Measurements from ENCODE around the gene DUS2.
A peak's percentile ranks its signal among the peaks of the same experiment; 100 is the strongest.
"Not testable (repeated sequence)": the region's sequence is repeated elsewhere in the genome, so short reads cannot be mapped to it uniquely, and the experiment has no call there.

Gene DUS2

DNA sequence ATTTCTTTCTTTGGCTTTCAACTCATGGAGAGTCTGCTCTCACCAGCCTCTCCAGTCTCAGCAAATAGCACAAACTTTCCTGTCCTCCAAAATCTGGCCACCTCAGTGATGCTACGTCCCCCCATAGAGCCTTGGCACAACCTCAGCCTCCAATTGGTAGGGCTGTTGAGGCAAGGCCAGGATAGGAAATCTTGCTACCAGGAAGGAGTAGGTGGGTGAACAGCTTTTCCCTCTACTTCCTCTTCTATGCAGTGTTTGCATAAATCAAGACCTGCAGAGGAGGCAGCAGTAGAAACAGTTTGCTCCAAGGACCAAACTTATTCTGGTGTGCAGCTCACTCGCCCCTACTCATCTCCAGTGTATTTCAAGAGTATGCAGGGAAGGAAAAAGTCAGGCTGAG lies 23.1 kb upstream of the DUS2 start:
- H3K4me3 ChIP-seq (ENCODE audit: low read depth, low read length), result no peak overlapping the region
- no peak for DNase-seq (ENCODE audit: low read depth, low spot score)
- TF ChIP-seq, protein P1, sequence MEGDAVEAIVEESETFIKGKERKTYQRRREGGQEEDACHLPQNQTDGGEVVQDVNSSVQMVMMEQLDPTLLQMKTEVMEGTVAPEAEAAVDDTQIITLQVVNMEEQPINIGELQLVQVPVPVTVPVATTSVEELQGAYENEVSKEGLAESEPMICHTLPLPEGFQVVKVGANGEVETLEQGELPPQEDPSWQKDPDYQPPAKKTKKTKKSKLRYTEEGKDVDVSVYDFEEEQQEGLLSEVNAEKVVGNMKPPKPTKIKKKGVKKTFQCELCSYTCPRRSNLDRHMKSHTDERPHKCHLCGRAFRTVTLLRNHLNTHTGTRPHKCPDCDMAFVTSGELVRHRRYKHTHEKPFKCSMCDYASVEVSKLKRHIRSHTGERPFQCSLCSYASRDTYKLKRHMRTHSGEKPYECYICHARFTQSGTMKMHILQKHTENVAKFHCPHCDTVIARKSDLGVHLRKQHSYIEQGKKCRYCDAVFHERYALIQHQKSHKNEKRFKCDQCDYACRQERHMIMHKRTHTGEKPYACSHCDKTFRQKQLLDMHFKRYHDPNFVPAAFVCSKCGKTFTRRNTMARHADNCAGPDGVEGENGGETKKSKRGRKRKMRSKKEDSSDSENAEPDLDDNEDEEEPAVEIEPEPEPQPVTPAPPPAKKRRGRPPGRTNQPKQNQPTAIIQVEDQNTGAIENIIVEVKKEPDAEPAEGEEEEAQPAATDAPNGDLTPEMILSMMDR (IDR thresholded peaks at IDR 0.05; ENCODE audit: low read depth, low read length), result no peak
- in situ Hi-C loops (cut with HindIII; ENCODE audit: low sequenced_read_pairs), result no loop called here

DNA sequence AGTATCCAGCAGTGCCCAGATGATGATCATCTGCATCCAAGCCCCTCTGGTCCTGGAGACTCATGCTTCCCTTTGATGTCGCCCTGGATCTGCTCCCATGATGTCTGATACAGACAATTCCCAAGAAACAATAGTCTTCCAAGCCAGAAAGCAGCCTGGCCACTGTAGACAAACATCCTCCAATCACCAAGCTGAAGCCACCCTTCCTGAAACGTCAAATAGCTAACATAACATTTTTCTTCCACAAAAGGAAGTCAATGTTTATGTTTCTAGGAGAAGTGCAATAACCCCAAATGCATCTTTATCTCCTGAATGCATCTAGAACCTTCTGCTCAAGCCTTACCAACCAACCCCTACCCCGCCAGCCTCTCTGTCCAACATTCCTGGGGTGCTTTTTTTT lies 22.6 kb upstream of the DUS2 start:
- H3K4me3 ChIP-seq (ENCODE audit: low read depth, low read length), result no peak overlapping the region
- TF ChIP-seq, protein P1 (IDR thresholded peaks at IDR 0.05; ENCODE audit: low read depth, low read length), result no peak
- in situ Hi-C loops (cut with HindIII; ENCODE audit: low sequenced_read_pairs), result no loop called here
- DNase-seq (ENCODE audit: low read depth, low spot score), result no peak

DNA sequence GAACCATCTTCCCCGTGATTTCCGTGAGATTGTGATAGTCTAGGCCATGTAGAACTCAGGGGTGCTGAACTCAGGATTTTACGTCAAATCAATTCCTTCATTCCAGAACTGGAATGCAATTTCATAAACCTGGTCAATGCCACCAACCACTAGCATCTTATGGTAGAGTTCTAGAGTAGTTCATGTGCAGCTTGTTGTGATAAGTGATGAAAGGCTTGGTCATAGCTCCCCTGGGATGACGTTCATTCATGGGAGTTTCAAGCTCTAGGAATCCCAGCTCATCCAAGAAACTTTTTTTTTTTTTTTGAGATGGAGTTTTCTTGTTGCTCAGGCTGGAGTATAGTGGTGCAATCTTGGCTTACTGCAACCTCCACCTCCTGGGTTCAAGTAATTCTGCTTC lies 20.1 kb upstream of the DUS2 start:
- in situ Hi-C loops (cut with HindIII; ENCODE audit: low sequenced_read_pairs), result no loop called here
- H3K4me3 ChIP-seq (ENCODE audit: low read depth, low read length), result no peak overlapping the region
- TF ChIP-seq, protein P1 (IDR thresholded peaks at IDR 0.05; ENCODE audit: low read depth, low read length), result no peak
- DNase-seq (ENCODE audit: low read depth, low spot score), result no peak

DNA sequence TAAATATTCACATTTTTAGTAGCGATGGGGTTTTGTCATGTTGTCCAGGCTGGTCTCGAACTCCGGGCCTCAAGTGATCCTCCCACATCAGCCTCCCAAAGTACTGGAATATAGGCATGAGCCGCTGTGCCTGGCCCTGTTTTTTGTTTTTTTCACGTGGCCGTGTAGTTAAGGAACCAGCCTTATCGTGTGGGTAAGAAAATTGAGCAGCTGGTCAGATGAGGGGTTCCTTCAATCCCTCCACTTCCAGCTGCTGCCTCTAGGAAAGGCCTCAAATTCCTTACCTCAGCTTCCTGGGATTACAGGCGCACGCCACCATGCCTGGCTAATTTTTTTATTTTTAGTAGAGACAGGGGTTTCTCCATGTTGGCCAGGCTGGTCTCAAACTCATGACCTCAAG lies 17.9 kb upstream of the DUS2 start:
- in situ Hi-C loops (cut with HindIII; ENCODE audit: low sequenced_read_pairs), result no loop called here
- H3K4me3 ChIP-seq (ENCODE audit: low read depth, low read length), result no peak overlapping the region
- DNase-seq (ENCODE audit: low read depth, low spot score), result no peak
- TF ChIP-seq, protein P1 (IDR thresholded peaks at IDR 0.05; ENCODE audit: low read depth, low read length), result no peak

DNA sequence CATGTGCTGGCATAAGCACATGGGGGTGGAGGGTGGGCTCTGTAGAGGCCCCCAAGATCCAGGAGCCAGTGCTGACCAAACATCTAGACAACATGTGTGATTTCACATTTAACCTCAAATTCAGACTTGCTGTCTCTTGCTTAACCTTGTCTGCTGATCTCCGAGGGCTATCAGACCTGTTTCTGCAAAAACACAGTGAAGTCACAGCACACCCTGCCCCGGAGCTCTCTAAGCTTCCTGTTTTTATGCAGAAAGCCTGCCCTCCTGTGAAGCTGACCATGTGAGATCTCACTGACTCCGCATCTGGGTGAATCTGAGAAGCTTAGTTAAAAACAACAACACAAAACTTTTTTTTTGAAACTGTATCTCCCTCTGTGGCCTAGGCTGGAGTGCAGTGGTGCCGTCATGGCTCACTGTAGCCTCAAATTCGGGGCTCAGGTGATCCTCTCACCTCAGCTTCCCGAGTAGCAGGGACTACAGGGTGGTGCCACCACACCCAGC lies 17.2 kb upstream of the DUS2 start:
- TF ChIP-seq, protein P1 (IDR thresholded peaks at IDR 0.05; ENCODE audit: low read depth, low read length), result no peak
- H3K4me3 ChIP-seq (ENCODE audit: low read depth, low read length), result no peak overlapping the region
- in situ Hi-C loops (cut with HindIII; ENCODE audit: low sequenced_read_pairs), result no loop called here
- DNase-seq (ENCODE audit: low read depth, low spot score), result peak; percentile 19

DNA sequence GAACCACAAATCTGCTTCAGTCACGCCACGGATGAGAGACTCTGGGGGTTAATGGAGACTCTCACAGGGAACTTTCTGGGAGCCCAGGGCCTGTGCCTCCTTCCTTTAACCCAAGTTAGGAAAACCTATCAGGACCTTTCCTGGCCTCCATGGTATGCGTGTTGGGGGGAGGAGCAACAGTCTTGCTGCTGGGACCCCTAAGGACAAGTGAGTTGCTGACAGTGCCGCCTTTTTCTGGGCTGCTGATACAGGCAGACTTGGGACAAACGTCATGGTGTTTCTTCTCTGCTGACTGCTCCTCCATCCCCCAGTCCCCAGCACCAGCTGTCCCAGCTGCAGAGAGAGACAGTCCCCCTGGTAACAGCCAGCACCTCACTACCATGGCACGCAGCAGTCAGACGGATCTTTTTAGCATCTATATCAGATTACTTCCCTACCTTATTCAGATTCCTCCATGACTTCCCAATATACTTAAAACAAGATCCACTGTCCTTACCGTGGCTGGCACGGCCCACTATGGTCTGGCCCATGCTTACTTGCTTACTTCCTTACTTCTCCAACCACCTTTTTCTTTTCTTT lies 13.8 kb upstream of the DUS2 start:
- no peak overlapping the region for H3K4me3 ChIP-seq (ENCODE audit: low read depth, low read length)
- in situ Hi-C loops (cut with HindIII; ENCODE audit: low sequenced_read_pairs), result no loop called here
- TF ChIP-seq, protein P1 (IDR thresholded peaks at IDR 0.05; ENCODE audit: low read depth, low read length), result no peak
- no peak for DNase-seq (ENCODE audit: low read depth, low spot score)

DNA sequence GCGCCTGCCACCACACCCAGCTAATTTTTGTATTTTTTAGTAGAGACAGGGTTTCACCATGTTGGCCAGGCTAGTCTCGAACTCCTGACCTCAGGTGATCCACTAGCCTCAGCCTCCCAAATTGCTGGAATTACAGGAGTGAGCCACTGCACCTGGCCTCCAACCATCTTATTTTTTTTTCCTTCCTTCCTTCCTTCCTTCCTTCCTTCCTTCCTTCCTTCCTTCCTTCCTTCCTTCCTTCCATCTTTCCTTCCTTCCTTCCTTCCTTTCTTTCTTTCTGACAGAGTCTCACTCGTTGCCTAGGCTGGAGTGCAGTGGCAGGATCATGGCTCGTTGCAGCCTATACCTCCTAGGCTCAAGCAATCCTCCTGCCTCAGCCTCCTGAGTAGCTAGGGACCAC lies 13.2 kb upstream of the DUS2 start:
- in situ Hi-C loops (cut with HindIII; ENCODE audit: low sequenced_read_pairs); H3K4me3 ChIP-seq (ENCODE audit: low read depth, low read length); DNase-seq (ENCODE audit: low read depth, low spot score): not testable (repeated sequence)

All from astrocyte of the spinal cord (primary cell).